ENCODE data around the gene CALHM4. TPM values are rescaled to one million over a fixed set of nuclear protein-coding genes. Genes with fewer than 3 reads are reported as not detected.

Gene CALHM4
- total RNA-seq = not detected in 3 replicates
- long read RNA-seq = 0 reads

GRCh38 chr6:116553451-116553850 lies at the start of gene CALHM4:
Gene CALHM4 (plus strand): TSS chr6:116553751. CDS start chr6:116553794, 43 bp downstream.
- no peak for TF ChIP-seq CTCF (IDR thresholded peaks at IDR 0.05)
- no peaks in the 10 kb centered on the region for H3K9me3 Mint-ChIP-seq (ENCODE audit: low read depth)
- H3K4me3 Mint-ChIP-seq (ENCODE audit: unreplicated experiment) = no peak within 1 kb of the TSS
- no peak for DNase-seq (ENCODE audit: low spot score)
- no peak within 1 kb of the TSS for H3K27ac Mint-ChIP-seq (ENCODE audit: unreplicated experiment)
- H3K36me3 Mint-ChIP-seq (ENCODE audit: low read depth) = no peaks in the 10 kb centered on the region
- H3K27me3 Mint-ChIP-seq (ENCODE audit: low read depth) = peaks cover 3% of the 10 kb centered on the region
- peaks cover 10% of the 10 kb centered on the region for H3K4me1 Mint-ChIP-seq (ENCODE audit: low read depth)

- H3K36me3 Mint-ChIP-seq (ENCODE audit: low read depth) = peaks cover 11% of the 10 kb centered on the region
- no peak for DNase-seq (ENCODE audit: low spot score)
- TF ChIP-seq CTCF (IDR thresholded peaks at IDR 0.05) = no peak
- no peak overlapping the region for H3K27ac Mint-ChIP-seq (ENCODE audit: unreplicated experiment)
- H3K4me1 Mint-ChIP-seq (ENCODE audit: low read depth) = peaks cover 11% of the 10 kb centered on the region
- no peak overlapping the region for H3K4me3 Mint-ChIP-seq (ENCODE audit: unreplicated experiment)
- no peaks in the 10 kb centered on the region for H3K27me3 Mint-ChIP-seq (ENCODE audit: low read depth)
- peaks cover 31% of the 10 kb centered on the region for H3K9me3 Mint-ChIP-seq (ENCODE audit: low read depth)
Measured at GRCh38 chr6:116507324-116507723, 46.2 kb upstream of the CALHM4 start.

GRCh38 chr6:116508527-116508926 lies 45.0 kb upstream of the CALHM4 start:
- Mint-ChIP-seq H3K9me3 (ENCODE audit: low read depth) (peaks cover 26% of the 10 kb centered on the region), H3K27me3 (ENCODE audit: low read depth) (no peaks in the 10 kb centered on the region), H3K36me3 (ENCODE audit: low read depth) (peaks cover 4% of the 10 kb centered on the region), H3K4me3 (ENCODE audit: unreplicated experiment) (no peak overlapping the region), H3K27ac (ENCODE audit: unreplicated experiment) (no peak overlapping the region), H3K4me1 (ENCODE audit: low read depth) (peaks cover 22% of the 10 kb centered on the region)
- no peak for TF ChIP-seq CTCF (IDR thresholded peaks at IDR 0.05)
- DNase-seq (ENCODE audit: low spot score) = no peak

- DNase-seq (ENCODE audit: low spot score) = no peak
- Mint-ChIP-seq H3K27ac (ENCODE audit: unreplicated experiment) (peak within 1 kb of the TSS; percentile 99), H3K4me3 (ENCODE audit: unreplicated experiment) (peak within 1 kb of the TSS; percentile 87), H3K4me1 (ENCODE audit: low read depth) (peaks cover 35% of the 10 kb centered on the region), H3K36me3 (ENCODE audit: low read depth) (peaks cover 9% of the 10 kb centered on the region), H3K9me3 (ENCODE audit: low read depth) (peaks cover 15% of the 10 kb centered on the region), H3K27me3 (ENCODE audit: low read depth) (no peaks in the 10 kb centered on the region)
- peak; percentile 88 for TF ChIP-seq CTCF (IDR thresholded peaks at IDR 0.05)
Measured at GRCh38 chr6:116511424-116512110, 42.0 kb upstream of the CALHM4 start, which contains the start of gene CALHM5. Gene CALHM5 (plus strand): TSS chr6:116511639. CDS start chr6:116511697, 58 bp downstream.

- peaks cover 35% of the 10 kb centered on the region for H3K4me1 Mint-ChIP-seq (ENCODE audit: low read depth)
- DNase-seq (ENCODE audit: low spot score) = no peak
- H3K27ac Mint-ChIP-seq (ENCODE audit: unreplicated experiment) = peak overlapping the region; percentile 99
- no peaks in the 10 kb centered on the region for H3K27me3 Mint-ChIP-seq (ENCODE audit: low read depth)
- peak overlapping the region; percentile 87 for H3K4me3 Mint-ChIP-seq (ENCODE audit: unreplicated experiment)
- peaks cover 9% of the 10 kb centered on the region for H3K36me3 Mint-ChIP-seq (ENCODE audit: low read depth)
- peaks cover 15% of the 10 kb centered on the region for H3K9me3 Mint-ChIP-seq (ENCODE audit: low read depth)
- no peak for TF ChIP-seq CTCF (IDR thresholded peaks at IDR 0.05)
Measured at GRCh38 chr6:116512111-116512559, 41.4 kb upstream of the CALHM4 start.
